ENCODE data around the gene DLG5.
"Not testable (repeated sequence)": the region's sequence is repeated elsewhere in the genome, so short reads cannot be mapped to it uniquely, and the experiment has no call there.

DLG5 gene

DNA sequence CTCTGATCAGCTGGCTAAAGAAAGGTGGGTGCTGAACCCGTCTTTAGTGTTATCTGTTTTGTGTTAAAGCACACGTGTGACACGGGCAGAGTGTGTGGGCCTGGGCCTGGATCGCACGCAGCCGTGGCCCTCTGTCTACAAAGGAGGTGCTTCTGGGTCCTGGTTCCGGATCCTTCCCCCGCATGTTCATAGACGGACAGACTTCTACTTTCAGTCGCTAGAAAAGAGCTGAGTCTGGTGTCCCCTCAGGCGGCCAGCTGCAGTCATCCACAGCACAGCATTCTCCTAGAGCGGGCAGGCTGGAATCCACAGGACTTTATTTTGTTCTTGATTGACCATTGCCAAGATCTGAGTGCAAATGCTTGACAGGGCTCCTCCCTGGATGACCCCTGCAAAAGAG is 134.4 kb downstream of the DLG5 start:
- DNase-seq (ENCODE audit: low spot score): no peak

DNA sequence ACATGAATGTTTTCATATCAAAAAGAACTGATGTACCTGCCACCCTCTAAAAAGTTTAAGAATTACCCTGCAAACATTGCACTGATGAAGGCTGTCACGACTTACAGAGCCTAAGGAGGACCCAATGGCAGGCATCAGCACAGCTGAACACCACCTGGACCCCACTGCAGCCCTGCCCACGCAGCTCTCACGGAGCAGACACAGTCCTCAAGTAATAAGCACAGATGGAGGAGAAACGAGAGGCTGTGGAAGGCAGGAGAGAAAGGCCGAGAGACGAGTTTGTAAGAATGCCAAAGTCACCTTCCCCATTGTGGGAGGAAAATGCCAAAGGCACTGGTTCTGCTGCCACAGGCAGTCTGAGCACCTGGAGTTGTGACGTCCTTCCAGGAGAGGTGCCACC is 135.0 kb downstream of the DLG5 start:
- DNase-seq (ENCODE audit: low spot score): no peak

DNA sequence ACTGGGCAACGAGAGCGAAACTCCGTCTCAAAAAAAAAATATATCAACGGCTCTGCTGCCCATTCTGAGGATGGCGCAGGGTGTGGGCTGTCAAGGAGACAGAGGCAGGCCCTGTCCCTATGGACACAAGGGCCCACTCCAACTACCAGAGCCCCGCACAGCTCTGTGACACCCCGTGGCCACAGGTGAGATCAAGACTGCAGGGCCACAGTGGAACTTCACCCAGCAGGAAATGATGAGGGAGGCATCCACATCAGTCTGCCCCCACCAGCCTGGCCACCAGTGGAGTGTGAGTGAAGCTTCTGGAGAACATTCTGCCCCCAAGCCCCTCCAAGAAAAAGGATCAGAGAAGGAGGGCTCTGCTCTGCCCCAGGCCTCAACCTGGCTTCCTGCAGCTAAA is 136.7 kb downstream of the DLG5 start:
- DNase-seq (ENCODE audit: low spot score): no peak

DNA sequence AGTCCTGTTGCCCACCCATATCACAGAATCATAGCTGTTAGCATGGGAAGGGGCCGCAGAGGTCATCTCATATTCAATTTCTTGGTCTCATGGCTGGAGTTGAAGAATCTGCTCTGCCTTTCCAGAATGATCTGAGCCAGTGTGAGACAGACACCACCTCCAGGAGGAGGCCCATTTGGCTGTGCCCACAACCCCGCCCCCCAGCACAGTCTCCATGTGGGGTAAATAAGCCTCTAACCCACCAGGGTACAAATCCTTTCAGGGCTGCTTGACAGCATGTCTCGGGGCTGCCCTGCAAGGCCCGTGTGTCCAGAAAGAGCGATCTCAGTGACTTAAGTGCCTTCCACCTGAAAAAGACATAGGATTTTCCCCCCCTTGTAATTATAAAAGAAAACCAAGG is 137.5 kb downstream of the DLG5 start:
- no peak for DNase-seq (ENCODE audit: low spot score)

DNA sequence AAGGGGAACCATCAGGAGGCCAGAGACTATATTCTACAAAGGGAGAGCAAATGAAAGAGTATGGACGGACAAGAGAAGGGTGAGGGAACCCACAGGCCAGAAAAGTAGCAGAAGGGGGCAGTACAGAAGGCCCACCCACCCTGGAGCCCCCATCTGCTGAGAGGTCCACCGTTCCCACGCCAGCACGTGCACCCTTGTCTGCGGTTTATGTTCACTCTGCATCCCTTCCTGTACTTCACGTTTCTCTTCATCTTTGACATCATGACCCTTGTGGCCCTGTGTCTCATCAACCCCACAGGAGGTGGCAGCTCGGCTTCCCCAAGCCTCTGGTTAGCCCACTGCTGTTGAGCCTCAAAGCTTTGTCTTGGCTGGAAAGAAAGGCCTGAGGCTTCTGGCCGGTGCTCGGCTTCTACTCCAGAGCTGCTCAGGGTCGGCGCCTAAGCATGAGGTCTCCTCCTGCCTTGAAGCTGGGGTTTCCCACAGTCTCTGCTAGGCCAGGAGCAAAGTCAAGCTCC is 138.0 kb downstream of the DLG5 start:
- no peak for DNase-seq (ENCODE audit: low spot score)

DNA sequence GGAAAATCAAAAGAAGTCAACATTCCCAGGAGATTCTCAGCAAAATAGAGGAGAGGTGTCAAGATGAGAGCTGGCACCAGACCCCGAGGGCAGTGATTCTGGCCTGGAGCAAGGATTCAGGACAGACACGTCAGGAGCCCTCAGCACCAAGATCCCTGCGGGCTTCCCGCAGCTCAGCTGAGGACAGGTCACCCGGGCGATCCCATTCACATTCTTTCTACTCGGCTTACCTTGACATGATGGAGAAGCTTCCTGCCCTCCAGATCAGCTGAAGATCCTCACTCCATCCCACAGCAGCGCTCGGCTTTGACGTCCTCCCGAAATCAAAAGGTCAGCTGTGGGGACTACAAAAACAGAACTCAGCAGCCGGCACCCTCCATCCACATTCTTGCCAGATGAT is 139.1 kb downstream of the DLG5 start:
- no peak for DNase-seq (ENCODE audit: low spot score)

DNA sequence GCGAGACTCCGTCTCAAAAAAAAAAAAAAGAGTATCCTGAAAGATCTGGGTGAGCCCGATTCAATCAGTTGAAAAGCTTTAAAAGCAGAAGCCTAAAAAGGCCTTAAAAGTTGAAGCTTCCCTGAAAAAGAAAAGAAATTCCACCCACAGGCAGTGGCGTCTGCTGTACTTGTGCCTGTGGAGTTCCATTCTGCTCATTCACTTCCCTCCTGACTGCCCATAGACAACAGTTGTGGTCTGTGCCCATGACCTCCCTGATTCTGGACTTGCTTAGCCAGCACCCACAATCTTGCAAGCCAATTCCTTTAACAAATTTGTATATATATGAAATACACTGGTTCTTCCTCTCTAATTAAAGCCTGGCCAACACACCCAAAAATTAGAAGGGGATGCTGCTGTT is 141.7 kb downstream of the DLG5 start:
- DNase-seq (ENCODE audit: low spot score): peak; percentile 85

DNA sequence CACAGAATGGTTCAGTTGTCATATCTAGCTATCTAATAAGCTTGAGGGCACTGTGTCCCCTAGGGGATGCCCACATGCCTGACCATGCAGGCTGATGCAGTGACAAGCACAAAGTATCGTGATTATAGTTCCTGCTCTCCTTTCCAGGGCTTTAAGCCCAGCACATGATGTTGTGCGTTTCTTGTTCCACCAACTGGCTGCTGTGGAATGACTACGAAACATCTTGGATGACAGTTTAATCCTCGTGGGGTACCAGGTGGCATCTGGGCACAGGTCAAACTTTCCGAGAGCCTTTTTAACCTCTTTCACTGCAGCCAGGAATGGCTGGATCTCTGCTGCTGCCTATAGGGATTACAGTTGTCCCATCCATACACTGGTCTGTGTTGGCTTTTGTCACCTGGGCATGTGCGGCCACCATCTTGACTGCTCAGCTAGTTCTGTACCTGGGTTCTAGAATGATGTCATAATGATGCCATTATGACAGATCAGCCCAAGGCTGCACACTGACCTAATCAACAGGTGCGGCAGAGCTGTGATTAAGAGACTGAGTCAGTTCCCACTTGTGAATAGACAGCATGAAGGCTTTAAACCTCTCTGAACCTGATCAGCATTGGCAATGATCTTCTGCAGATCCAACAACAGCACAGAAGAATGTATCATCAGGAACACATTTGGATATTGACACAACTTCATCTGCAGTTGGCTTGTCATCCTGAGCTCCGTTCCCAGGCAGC is 144.1 kb downstream of the DLG5 start:
- DNase-seq (ENCODE audit: low spot score): no peak

DNA sequence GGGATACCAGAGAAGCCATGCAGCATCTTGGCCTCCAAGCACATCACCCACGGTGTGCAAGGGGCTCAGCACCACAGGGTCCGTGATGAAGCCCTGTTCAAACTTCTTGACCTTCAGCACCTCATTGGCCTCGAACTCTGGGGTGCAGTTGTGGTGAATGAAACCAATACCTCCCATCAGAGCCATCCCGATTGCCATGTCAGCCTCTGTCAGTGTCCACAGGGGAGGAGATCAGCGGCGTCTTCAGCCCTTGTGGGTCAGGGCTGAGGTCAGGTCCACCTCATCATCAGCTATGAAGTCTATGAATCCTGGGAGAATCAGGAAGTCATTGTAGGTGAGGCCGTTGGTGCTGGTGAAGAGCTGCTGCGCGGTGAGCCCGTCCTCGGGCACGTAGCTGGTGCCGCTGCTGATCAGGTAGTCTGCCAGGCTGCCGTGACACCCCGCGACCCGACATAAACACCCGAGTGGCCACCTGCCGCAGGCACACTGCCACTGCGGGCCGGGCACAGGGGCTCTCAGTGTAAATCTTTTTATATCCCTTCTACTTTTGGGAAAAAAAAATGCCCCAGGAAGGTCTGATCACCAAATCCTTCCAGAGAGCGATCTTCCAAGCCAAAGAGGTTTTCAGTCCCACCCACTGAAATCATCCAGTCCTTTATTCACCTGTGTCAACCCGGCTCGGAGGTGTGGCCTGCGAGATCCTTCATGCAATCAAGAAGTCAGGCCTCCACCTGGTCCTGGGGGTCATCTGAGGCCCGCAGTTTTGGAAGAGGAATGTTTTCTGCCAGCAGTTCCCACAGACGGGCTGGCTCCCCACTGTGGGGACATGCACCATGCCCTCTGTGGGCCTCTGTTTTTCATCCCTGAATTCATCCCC is 144.9 kb downstream of the DLG5 start:
- DNase-seq (ENCODE audit: low spot score): no peak

DNA sequence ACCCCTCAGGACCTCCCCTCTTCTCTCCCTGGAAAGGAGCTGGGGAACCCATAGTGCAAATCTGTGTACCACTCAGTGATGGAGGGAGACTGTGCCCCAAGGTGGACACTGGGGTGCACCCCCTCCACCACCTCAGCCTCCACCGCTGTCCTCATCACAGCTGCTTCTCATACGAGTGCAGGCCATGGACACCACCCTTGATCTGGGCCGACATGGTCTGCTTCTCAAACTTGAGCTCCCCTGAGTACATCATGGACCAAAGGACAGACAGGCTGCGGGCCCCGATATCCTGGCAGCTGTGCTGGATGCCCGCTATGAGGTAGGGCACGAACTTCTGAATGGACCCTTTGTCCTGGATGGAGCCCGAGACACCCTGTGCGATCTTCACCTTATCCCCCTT is 146.4 kb downstream of the DLG5 start:
- no peak for DNase-seq (ENCODE audit: low spot score)

DNA sequence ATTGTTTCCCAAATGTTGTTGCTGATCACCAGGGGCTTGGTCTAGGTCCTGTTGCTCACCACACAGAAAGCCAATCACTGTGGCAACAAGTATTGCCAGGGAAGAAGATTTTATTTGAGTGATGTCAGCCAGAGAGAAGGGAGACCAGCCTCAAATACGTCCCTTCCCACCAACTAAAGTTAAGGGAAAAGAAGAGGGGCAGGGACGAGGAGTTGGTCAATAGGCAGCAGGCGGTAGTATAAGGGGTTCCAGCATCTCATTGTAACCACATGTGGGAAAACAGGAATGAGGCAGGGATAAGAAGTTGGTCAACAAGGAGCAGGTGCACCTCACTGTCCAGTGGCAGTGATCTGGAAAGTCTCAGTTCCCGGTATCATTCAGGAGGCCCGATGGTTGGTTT is 150.1 kb downstream of the DLG5 start:
- no peak for DNase-seq (ENCODE audit: low spot score)

DNA sequence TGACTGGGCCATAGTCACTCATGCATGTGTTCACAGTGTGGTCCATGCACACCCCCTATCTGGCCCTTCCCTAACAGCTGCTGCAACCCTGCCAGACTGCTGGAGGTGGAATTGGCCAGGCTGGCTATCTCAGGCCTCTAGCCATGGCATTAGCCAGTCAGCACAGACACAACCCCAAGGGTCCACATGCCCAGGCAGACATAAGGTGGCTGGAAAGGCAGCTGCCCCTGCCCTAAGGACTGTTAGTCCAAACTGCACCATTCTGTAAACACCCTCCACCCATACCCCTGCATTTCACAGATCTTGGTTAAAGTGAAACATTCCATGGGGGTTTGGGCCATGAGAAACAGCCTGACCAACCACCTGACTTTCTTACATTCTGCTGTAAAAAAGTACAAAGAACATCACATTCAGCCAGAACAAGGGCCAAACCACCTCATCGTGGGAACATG is 151.6 kb downstream of the DLG5 start:
- DNase-seq (ENCODE audit: low spot score): no peak

DNA sequence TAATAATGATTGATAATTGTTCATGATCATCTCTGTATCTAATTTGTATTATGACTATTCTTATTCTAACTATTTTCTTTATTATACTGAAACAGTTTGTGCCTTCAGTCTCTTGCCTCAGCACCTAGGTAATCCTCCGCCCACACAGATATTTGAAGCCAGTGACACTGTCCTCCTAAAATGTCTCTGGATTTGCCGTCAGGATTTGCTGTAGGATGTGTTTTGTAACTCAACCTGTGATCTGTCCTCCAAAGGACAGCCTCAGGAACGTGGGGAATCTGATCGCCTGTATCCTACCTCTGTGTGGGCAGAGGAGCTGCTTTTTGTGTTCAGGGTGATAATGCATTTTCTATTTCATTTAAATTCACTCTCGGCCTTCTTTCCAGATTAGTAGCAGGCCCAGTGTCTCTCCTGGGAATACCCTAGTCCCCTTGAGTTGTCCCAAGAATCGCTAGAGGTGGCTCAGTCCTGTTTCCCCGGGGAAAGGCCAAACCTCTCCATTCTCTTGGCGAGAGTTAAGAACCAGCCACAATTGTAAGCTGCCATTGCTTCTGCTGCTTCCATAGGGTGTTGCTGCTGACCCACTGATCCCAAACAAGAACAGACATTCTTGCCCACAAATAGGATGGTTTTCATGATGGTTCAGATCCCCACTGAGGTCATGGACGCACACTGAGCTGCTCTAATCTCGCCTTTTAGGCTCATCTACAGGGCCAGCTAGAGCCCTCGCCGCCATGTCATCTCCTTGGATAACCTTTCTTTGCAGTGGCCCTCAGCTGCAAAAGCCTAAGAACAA is 152.7 kb downstream of the DLG5 start:
- DNase-seq (ENCODE audit: low spot score): no peak

DNA sequence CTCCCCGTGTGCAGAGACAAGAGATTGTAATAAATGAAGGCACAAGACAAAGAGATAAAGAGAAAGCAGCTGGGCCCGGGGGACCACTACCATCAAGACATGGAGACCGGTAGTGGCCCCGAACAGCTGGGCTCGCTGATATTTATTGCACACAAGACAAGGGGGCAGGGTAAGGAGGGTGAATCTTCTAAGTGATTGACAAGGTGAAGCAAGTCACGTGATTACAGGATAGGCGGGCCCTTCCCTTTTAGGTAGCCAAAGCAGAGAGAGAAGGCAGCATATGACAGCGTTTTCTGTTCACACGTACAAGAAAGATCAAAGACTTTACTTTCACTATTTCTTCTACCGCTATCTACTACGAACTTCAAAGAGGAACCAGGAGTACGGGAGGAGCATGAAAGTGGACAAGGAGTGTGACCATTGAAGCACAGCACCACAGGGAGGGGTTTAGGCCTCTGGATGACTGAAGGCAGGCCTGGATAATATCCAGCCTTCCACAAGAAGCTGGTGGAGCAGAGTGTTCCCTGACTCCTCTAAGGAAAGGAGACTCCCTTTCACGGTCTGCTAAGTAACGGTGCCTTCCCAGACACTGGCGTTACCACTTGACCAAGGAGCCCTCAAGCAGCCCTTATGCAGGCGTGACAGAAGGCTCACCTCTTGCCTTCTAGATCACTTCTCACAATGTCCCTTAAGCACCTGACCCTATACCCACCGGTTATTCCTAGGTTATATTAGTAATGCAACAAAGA is 153.5 kb downstream of the DLG5 start:
- DNase-seq (ENCODE audit: low spot score): not testable (repeated sequence)

DNA sequence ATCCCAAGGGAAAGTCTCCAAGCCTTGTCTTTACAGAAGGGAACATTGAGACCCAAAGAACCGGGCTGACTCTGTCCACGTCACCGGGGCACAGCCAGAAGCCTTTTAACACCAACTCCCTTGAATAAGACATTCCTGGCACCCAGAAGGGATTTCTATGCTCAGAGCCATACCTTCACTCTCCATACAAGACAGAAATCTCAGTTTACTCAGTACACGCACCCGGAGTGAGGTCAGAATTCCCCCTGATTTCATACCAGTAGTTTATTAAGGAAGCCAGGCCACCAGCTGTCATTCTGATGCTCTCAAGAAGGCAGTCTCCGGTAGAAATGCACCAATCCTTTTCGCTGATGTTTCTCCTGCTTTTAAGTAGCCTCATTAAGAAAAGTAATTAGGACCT is 154.7 kb downstream of the DLG5 start:
- DNase-seq (ENCODE audit: low spot score): no peak

DNA sequence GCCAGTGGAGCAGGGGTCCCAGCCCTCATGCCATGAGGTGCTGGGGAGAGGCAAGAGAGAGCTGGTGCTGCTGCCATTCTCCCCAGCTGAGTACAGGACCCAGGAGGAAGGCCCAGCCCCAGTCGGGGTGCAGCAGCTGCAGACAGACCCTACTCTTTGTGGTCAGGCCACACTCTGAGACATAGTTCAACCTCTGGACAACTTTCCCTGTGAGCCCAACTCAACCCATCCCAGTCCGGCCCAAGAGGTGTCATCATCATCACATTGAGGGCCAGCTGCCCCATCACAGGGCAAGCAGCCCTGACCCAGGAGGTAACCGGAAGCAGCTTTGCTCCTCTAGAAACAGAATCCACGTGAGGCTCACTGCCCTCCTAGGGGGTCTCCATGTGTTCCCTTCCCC is 155.1 kb downstream of the DLG5 start:
- DNase-seq (ENCODE audit: low spot score): no peak

DNA sequence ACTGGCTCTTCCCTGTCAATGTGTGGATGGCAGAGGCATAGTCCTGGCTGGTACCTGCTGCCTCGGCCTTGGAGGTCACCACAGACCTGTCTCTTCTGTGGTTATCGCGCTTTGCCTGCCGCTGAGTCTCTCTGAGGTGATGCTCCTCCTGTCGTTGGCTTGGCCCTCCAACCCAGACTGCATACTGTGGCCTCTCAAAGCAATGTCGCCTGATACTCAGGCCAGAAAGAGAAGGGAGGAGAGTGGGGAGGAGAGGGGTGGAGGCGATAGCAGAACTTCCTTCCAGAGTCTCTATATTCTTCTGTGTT is 155.7 kb downstream of the DLG5 start:
- DNase-seq (ENCODE audit: low spot score): no peak

DNA sequence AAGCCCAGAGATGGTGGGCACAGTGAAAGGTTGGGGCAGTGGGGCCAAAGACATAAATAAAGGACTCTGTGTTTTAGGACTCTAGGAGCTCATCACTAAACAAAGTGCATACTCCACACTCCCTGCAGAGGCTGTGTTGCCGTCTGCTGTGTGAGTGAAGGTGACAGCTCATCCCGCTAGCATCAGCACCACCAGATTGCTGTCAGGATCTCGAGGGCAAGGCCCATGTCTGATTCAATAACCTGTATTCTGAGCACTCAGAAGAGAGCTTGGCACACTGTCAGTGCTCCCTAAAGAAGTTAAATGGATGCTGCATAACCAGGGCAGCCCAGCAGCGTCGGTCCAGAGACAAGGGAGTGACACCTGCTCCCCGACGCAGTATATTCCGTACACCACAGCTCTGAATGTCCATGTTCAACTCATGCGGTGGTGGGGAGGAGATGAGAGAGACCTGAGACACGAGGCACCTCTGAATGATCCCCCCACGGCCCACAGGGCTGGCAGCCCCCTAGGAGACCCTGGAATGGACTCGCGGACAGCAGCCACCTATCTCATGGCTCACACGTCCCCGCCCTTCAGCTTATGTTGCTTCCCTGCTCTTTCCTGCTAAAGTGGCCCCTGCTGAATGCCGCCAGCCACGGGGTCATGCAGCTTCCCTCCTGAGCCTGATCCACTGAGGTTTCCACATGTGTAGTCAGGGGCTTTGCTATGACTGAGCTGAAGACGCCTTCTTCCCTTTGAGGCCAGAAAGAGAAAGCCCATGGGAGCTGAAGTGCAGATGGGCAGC is 156.3 kb downstream of the DLG5 start:
- DNase-seq (ENCODE audit: low spot score): no peak

DNA sequence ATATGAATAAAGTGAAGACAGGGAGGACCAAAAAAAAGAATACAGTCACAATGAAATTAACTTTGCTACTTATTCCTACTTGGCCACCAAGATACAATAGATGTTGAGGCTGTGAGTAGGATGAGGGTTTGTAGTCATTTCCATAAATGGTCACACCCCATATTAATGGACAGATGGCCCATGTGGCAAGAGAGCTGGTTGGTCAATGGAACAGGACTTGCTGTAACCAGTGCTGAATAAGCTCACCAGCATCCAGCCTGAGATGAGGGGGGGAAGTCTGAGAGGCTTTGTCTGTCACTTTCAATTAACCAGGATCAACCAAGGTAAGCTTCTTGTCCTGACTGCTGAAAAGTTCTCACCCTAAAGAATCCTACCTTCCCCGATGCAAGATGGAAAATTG is 158.5 kb downstream of the DLG5 start:
- no peak for DNase-seq (ENCODE audit: low spot score)

DNA sequence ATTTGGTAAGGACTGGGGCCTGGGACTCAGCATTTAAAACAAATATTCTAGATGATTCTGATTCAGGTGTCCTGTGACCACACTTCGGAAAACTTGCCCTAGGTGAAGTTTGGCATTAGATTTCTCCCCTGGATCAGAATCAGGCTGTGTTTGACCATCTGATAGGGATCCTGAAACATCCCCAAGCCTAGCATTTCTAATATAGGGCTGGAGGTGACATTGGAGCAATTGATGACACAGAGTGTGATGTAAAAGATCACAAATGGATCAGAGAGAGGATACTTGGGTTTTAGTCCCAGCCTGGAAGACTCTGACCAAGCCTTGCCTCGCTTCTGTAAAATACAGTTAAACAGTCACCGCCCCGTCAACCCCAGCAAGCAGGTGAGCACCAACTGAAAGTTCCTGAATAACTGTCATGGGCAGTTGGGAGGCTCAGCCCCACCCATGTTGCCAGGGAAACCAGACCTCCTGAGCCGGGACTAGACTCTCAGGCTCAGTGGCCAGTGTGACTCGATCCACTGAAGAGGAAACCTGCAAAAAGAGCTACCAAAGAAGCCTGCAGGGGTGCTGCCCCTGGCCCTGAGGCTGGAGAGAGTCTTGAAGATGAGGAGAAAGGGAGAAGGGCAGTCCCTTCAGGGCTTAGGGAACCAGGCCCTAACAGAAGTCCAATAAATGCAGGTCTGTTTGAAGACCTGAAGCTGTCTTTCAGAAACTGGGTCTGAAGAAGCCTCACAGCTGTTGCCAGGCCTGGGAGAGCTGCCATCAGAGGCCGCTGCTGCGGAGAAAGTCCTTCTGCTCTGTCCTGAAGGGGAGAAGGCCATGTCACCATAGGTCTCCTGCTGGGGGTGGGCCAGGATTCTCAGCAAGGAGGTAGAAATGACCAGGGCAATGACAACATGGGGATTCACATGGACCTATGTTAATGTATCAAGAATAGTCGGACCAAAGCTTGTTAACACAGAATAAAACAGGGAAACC is 162.8 kb downstream of the DLG5 start:
- no peak for DNase-seq (ENCODE audit: low spot score)
